GM19328 (cell line): ENCODE measurements around the gene TSPYL6.

Source experiments
- ATAC-seq: cut with Tn5 transposase; IDR thresholded peaks from one replicate; pipeline ENCODE4 v1.9.1; 2021; ENCODE audit warnings: mild to moderate bottlenecking, moderate library complexity; ENCODE audit not compliant: unreplicated experiment

The TSPYL6 gene

GRCh38 chr2:54206596-54206995, 49.4 kb downstream of the TSPYL6 start:
- no peak for ATAC-seq

DNA sequence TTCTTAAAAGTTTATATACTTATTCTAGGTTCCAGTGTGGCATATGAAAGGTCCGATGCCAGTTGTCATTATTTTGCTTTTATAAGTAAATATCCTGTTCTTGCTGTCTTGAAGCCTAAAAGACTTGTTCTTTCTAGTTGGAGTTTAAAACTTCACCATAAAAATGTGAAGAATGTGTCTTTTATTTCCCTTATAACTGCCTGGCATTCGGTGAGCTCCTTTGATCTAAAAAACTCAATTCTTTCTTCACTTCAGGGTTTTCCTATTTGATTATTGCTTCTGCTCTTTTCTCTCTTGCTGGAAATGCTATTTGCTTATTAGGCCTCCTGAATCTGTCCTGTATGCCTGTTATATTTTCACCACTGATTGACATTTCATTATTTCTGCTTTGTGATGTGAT, 51.6 kb downstream of the TSPYL6 start:
- no peak for ATAC-seq
